ENCODE data around the gene DCXR.

The DCXR gene

GRCh38 chr17:82028246-82028645 lies 9.3 kb downstream of the DCXR start:
- no peak for DNase-seq (ENCODE audit: extremely low read depth, low read depth)
- no peak for TF ChIP-seq CTCF (IDR thresholded peaks at IDR 0.05; ENCODE audit: low read depth, low read length, missing control alignments)
- H3K4me3 ChIP-seq (replicated peaks; ENCODE audit: low read depth, low read length), result no peak overlapping the region

GRCh38 chr17:82025401-82026107 lies 11.9 kb downstream of the DCXR start:
- DNase-seq (ENCODE audit: extremely low read depth, low read depth), result no peak
- H3K4me3 ChIP-seq (replicated peaks; ENCODE audit: low read depth, low read length), result no peak overlapping the region
- no peak for TF ChIP-seq CTCF (IDR thresholded peaks at IDR 0.05; ENCODE audit: low read depth, low read length, missing control alignments)

- TF ChIP-seq CTCF (IDR thresholded peaks at IDR 0.05; ENCODE audit: low read depth, low read length, missing control alignments), result no peak
- H3K4me3 ChIP-seq (replicated peaks; ENCODE audit: low read depth, low read length), result no peak overlapping the region
- no peak for DNase-seq (ENCODE audit: extremely low read depth, low read depth)
Measured at GRCh38 chr17:82024859-82025258, 12.6 kb downstream of the DCXR start.

- DNase-seq (ENCODE audit: extremely low read depth, low read depth), result no peak
- TF ChIP-seq CTCF (IDR thresholded peaks at IDR 0.05; ENCODE audit: low read depth, low read length, missing control alignments), result no peak
Measured at GRCh38 chr17:82023447-82024241, 13.9 kb downstream of the DCXR start.

GRCh38 chr17:82022981-82023446 lies 14.5 kb downstream of the DCXR start, which contains the start of gene LRRC45:
Gene LRRC45, plus strand, starts transcription at chr17:82023305. Its CDS starts 339 bp downstream, at chr17:82023644.
- no peak for TF ChIP-seq CTCF (IDR thresholded peaks at IDR 0.05; ENCODE audit: low read depth, low read length, missing control alignments)
- H3K4me3 ChIP-seq (replicated peaks; ENCODE audit: low read depth, low read length), result peak within 1 kb of the TSS; percentile 89
- peak; percentile 98 for DNase-seq (ENCODE audit: extremely low read depth, low read depth)

More at GRCh38 chr17:82023447-82024241, 13.9 kb downstream of the DCXR start:
- peak overlapping the region; percentile 69 for H3K4me3 ChIP-seq (replicated peaks; ENCODE audit: low read depth, low read length)

GRCh38 chr17:82022310-82022980 lies 15.1 kb downstream of the DCXR start, which contains the start of gene CENPX:
Gene CENPX, minus strand, starts transcription at chr17:82022878. Its CDS starts 17 bp downstream, at chr17:82022861.
- no peak for DNase-seq (ENCODE audit: extremely low read depth, low read depth)
- TF ChIP-seq CTCF (IDR thresholded peaks at IDR 0.05; ENCODE audit: low read depth, low read length, missing control alignments), result no peak

More at GRCh38 chr17:82022310-82022980, 15.1 kb downstream of the DCXR start, which contains the start of gene CENPX:
- H3K4me3 ChIP-seq (replicated peaks; ENCODE audit: low read depth, low read length), result peak within 1 kb of the TSS; percentile 89
